Calu3 (cell line): ENCODE data around the gene ACADVL. TPM values are rescaled to one million over a fixed set of nuclear protein-coding genes. Genes with fewer than 3 reads are reported as not detected.

Experiments used
- BruUV-seq: library from RNA; stranded (reverse); fragments of 400-500 nt; replicated peaks from 2 replicates; lab custom pipeline; 2021; lab: Mats Ljungman, UMichigan
- CTCF ChIA-PET: fragments of 300-600 bp; sonication (Branson Sonifier 250); formaldehyde crosslinking; loops from one replicate; lab custom pipeline; 2022; ENCODE audit warnings: antibody characterized with exemption; lab: Charles Lee
- DNase-seq: peaks from one replicate; pipeline ENCODE4 v3.0.0; 2022
- H3K27ac Mint-ChIP-seq: one replicate; pipeline ENCODE4 v1.8.0; 2022; ENCODE audit warnings: mixed read lengths; ENCODE audit not compliant: unreplicated experiment
- H3K27me3 Mint-ChIP-seq: one replicate; pipeline ENCODE4 v1.8.0; 2022; ENCODE audit warnings: mixed read lengths; ENCODE audit not compliant: unreplicated experiment
- H3K36me3 Mint-ChIP-seq: one replicate; pipeline ENCODE4 v1.8.0; 2022; ENCODE audit warnings: mild to moderate bottlenecking, moderate library complexity, mixed read lengths; ENCODE audit not compliant: insufficient read depth, unreplicated experiment
- H3K4me1 Mint-ChIP-seq: one replicate; pipeline ENCODE4 v1.8.0; 2022; ENCODE audit warnings: mild to moderate bottlenecking, low read depth, mixed read lengths; ENCODE audit not compliant: unreplicated experiment
- H3K4me3 Mint-ChIP-seq: one replicate; pipeline ENCODE4 v1.8.0; 2022; ENCODE audit warnings: mild to moderate bottlenecking, low read depth, moderate library complexity, mixed read lengths; ENCODE audit not compliant: unreplicated experiment
- H3K9me3 Mint-ChIP-seq: one replicate; pipeline ENCODE4 v1.8.0; 2022; ENCODE audit warnings: low read depth, mixed read lengths; ENCODE audit not compliant: unreplicated experiment
- CTCF ChIP-seq: fragments of 200-600 bp; IDR thresholded peaks from one replicate; pipeline ENCODE4 v1.8.0; 2022; ENCODE audit warnings: antibody characterized with exemption; ENCODE audit not compliant: unreplicated experiment
- intact Hi-C: fragments of 100-400 bp; cut with micrococcal nuclease; formaldehyde crosslinking; loops from one replicate; pipeline ENCODE4 v1.10.0; 2022; ENCODE audit not compliant: unreplicated experiment
- total RNA-seq: library from RNA; stranded (reverse); gene quantifications from 2 replicates; pipeline ENCODE4 v1.2.3, GENCODE V29; 2022

ACADVL gene
- total RNA-seq, 1 experiment from 2014 or later: 552 TPM

DNA sequence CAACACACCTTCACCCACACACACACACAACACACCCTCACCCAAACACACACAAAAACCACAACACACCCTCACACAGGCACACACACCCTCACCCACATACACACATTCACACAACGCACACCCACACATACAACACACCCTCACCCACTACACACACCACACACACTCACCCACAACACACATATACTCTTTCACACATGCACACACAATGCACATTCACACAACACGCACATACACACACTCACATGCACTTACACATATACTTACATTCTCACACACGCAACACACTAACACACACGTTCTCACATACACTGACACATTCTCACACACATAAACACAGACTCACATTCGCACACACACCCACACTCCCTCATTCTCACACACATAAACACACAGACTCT is 44.4 kb upstream of the ACADVL start:
- Mint-ChIP-seq H3K9me3 (no peaks in the 10 kb centered on the region), H3K27ac (no peak overlapping the region), H3K4me1 (no peaks in the 10 kb centered on the region), H3K27me3 (no peaks in the 10 kb centered on the region), H3K4me3 (no peak overlapping the region), H3K36me3 (peaks cover 7% of the 10 kb centered on the region)
- CTCF ChIA-PET: no interaction called here
- no peak for DNase-seq
- intact Hi-C loops: no loop called here
- no TSS peak for BruUV-seq
- no peak for TF ChIP-seq CTCF

DNA sequence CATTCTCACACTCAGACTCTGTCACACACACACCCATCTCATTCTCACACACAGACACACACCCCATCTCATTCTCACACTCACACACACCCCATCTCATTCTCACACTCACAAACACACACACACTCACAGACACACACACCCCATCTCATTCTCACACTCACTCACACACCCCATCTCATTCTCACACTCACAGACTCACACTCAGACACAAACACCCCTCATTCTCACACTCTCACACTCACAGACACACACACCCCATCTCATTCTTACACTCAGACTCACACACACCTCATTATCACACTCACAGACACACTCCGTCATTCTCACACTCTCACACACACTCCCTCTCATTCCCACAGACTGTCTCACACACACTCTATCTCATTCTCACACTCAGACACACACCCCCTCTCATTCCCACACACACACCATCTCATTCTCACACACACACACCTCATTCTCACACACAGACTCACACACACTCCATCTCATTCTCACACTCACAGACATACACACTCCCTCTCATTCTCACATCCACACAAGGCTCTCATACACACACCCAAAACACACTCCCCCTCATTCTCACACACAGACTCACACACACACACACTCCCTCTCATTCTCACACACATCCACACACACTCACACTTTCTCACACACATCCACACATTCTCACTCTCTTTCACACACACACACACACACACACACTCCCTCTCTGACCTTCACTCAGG is 43.5 kb upstream of the ACADVL start:
- no peak for TF ChIP-seq CTCF
- Mint-ChIP-seq H3K27ac (no peak overlapping the region), H3K9me3 (no peaks in the 10 kb centered on the region)

DNA sequence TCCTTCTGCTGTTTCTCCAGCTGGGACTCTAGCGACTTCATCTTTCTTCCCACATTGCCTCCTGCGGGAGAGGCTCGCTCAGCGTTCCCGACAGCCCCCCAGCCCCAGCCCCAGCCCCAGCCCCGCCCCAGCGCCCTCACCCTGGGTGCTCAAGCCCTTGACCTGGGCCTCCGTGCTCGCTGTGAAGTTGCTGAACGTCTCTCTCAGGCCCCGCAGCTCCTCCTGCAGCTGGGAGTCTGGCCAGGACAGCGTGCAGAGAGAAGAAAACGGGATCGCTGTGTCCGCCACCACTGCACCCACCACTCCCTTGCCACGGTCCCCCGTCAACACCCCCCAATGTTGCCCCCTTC is 42.9 kb upstream of the ACADVL start:
- no peak for DNase-seq
- Mint-ChIP-seq H3K9me3 (no peaks in the 10 kb centered on the region), H3K27ac (no peak overlapping the region), H3K4me3 (no peak overlapping the region), H3K36me3 (peaks cover 7% of the 10 kb centered on the region), H3K27me3 (no peaks in the 10 kb centered on the region), H3K4me1 (no peaks in the 10 kb centered on the region)
- BruUV-seq: no TSS peak
- intact Hi-C loops: no loop called here
- no peak for TF ChIP-seq CTCF
- CTCF ChIA-PET: interaction anchor here (1.0 to 2.6 kb wide), 4 partner anchors 12 to 266 kb away, joined by 3 to 20 read pairs (median 5); no protein-coding TSS in a partner anchor

More for the DNA sequence above, 43.5 kb upstream of the ACADVL start:
- no TSS peak for BruUV-seq
- no peaks in the 10 kb centered on the region for H3K4me1 Mint-ChIP-seq
- no peak overlapping the region for H3K4me3 Mint-ChIP-seq
- intact Hi-C loops: no loop called here
- no peak for DNase-seq
- peaks cover 7% of the 10 kb centered on the region for H3K36me3 Mint-ChIP-seq
- CTCF ChIA-PET: interaction anchor here (1.3 to 2.6 kb wide), 3 partner anchors 11 to 265 kb away, joined by 4 to 20 read pairs (median 6); no protein-coding TSS in a partner anchor
- H3K27me3 Mint-ChIP-seq: no peaks in the 10 kb centered on the region

- Mint-ChIP-seq H3K9me3 (no peaks in the 10 kb centered on the region), H3K4me1 (no peaks in the 10 kb centered on the region), H3K4me3 (no peak overlapping the region), H3K36me3 (peaks cover 7% of the 10 kb centered on the region), H3K27ac (no peak overlapping the region), H3K27me3 (no peaks in the 10 kb centered on the region)
- BruUV-seq: no TSS peak
- peak; percentile 62 for DNase-seq
- CTCF ChIA-PET: interaction anchor here (1.0 to 2.6 kb wide), 4 partner anchors 13 to 266 kb away, joined by 3 to 20 read pairs (median 5); no protein-coding TSS in a partner anchor
- intact Hi-C loops: no loop called here
- peak; percentile 65 for TF ChIP-seq CTCF
Measured at GRCh38 chr17:7177191-7177953, 42.4 kb upstream of the ACADVL start.
